Activated gamma-delta T cell (primary cell): ENCODE results near the gene STRIP1.
"Not testable (repeated sequence)": the region's sequence is repeated elsewhere in the genome, so short reads cannot be mapped to it uniquely, and the experiment has no call there.

Experiments
- DNase-seq: peaks from one replicate; lab custom pipeline; 2025; lab: John Stamatoyannopoulos, UW

STRIP1 gene

GRCh38 chr1:110007046-110007830 is 27.2 kb upstream of the STRIP1 start:
- no peak for DNase-seq

- DNase-seq, result no peak
Measured at GRCh38 chr1:110008971-110009565, 25.4 kb upstream of the STRIP1 start.

- no peak for DNase-seq
Measured at GRCh38 chr1:110011527-110012041, 22.8 kb upstream of the STRIP1 start.

GRCh38 chr1:110012100-110012780 is 22.2 kb upstream of the STRIP1 start:
- DNase-seq, result no peak

GRCh38 chr1:110017792-110018191 is 16.6 kb upstream of the STRIP1 start:
- no peak for DNase-seq

GRCh38 chr1:110018396-110018795 is 16.0 kb upstream of the STRIP1 start:
- no peak for DNase-seq

GRCh38 chr1:110019770-110020169 is 14.7 kb upstream of the STRIP1 start:
- DNase-seq, result no peak

- no peak for DNase-seq
Measured at GRCh38 chr1:110021285-110021684, 13.1 kb upstream of the STRIP1 start.

GRCh38 chr1:110024613-110025012 is 9.8 kb upstream of the STRIP1 start:
- DNase-seq, result no peak

- not testable (repeated sequence) for DNase-seq
Measured at GRCh38 chr1:110030687-110031086, 3.7 kb upstream of the STRIP1 start.

- no peak for DNase-seq
Measured at GRCh38 chr1:110032327-110032726, 2.1 kb upstream of the STRIP1 start.

GRCh38 chr1:110033421-110033820 is 1.0 kb upstream of the STRIP1 start:
- no peak for DNase-seq

- DNase-seq, result no peak
Measured at GRCh38 chr1:110034040-110034450, 379 bp upstream of the STRIP1 start.

- no peak for DNase-seq
Measured at GRCh38 chr1:110035236-110035752, 870 bp downstream of the STRIP1 start.

GRCh38 chr1:110038271-110038670 is 3.8 kb downstream of the STRIP1 start:
- DNase-seq, result no peak

- no peak for DNase-seq
Measured at GRCh38 chr1:110039641-110040040, 5.2 kb downstream of the STRIP1 start.

GRCh38 chr1:110040548-110040947 is 6.1 kb downstream of the STRIP1 start:
- DNase-seq, result no peak

GRCh38 chr1:110043016-110043415 is 8.6 kb downstream of the STRIP1 start:
- DNase-seq, result no peak

- no peak for DNase-seq
Measured at GRCh38 chr1:110047463-110047862, 13.0 kb downstream of the STRIP1 start.

- no peak for DNase-seq
Measured at GRCh38 chr1:110048240-110048639, 13.8 kb downstream of the STRIP1 start.

GRCh38 chr1:110048923-110049601 is 14.6 kb downstream of the STRIP1 start:
- no peak for DNase-seq
